Trophoblast cell (in vitro differentiated cells and primary cell): ENCODE data around the gene AUTS2.

Experiments used
- DNase-seq, 2 donors: peaks; one replicate each; pipeline ENCODE4 v3.0.0-alpha.2; 2016
- H2AFZ ChIP-seq: 2 replicates; pipeline ENCODE4 v1.6.1; 2013; ENCODE audit warnings: low read length, moderate library complexity, mild to moderate bottlenecking; ENCODE audit not compliant: insufficient read depth, poor library complexity
- H2AK5ac ChIP-seq: 2 replicates; pipeline ENCODE4 v1.6.1; 2013; ENCODE audit warnings: mild to moderate bottlenecking, low read length
- H2BK120ac ChIP-seq: 2 replicates; pipeline ENCODE4 v1.6.1; 2013; ENCODE audit warnings: low read length, mild to moderate bottlenecking, moderate library complexity; ENCODE audit not compliant: insufficient read depth, poor library complexity
- H2BK12ac ChIP-seq: 2 replicates; pipeline ENCODE4 v1.6.1; 2013; ENCODE audit warnings: mild to moderate bottlenecking, low read length, moderate library complexity
- H2BK5ac ChIP-seq: 2 replicates; pipeline ENCODE4 v1.6.1; 2013; ENCODE audit warnings: low read length, low read depth, moderate library complexity, mild to moderate bottlenecking; ENCODE audit not compliant: poor library complexity
- H3K14ac ChIP-seq: 2 replicates; pipeline ENCODE4 v1.6.1; 2013; ENCODE audit warnings: mild to moderate bottlenecking, low read length
- H3K18ac ChIP-seq: 2 replicates; pipeline ENCODE4 v1.6.1; 2013; ENCODE audit warnings: mild to moderate bottlenecking, low read length
- H3K23ac ChIP-seq: 2 replicates; pipeline ENCODE4 v1.6.1; 2013; ENCODE audit warnings: low read length
- H3K27ac ChIP-seq: 2 replicates; pipeline ENCODE4 v1.5.1; 2013; ENCODE audit warnings: low read depth, mild to moderate bottlenecking, inconsistent platforms, low read length, moderate library complexity
- H3K27me3 ChIP-seq: 2 replicates; pipeline ENCODE4 v1.6.1; 2013; ENCODE audit warnings: inconsistent platforms, mild to moderate bottlenecking, low read length, moderate library complexity; ENCODE audit not compliant: insufficient read depth
- H3K36me3 ChIP-seq, 2 experiments: 1 replicate in 1 of 2; 2 replicates in 1 of 2; pipeline ENCODE4 v1.6.1; 2013; ENCODE audit warnings: low read length in 2 of 2, mild to moderate bottlenecking in 2 of 2, moderate library complexity in 1 of 2; ENCODE audit not compliant: insufficient read depth in 2 of 2, control insufficient read depth in 1 of 2
- H3K4ac ChIP-seq: 2 replicates; pipeline ENCODE4 v1.6.1; 2013; ENCODE audit warnings: low read depth, mild to moderate bottlenecking, low read length, moderate library complexity
- H3K4me1 ChIP-seq, 2 experiments: 1 replicate in 1 of 2; 2 replicates in 1 of 2; pipeline ENCODE4 v1.6.1; 2013; ENCODE audit warnings: low read length in 2 of 2, mild to moderate bottlenecking in 2 of 2, moderate library complexity in 1 of 2; ENCODE audit not compliant: insufficient read depth in 2 of 2, control insufficient read depth in 1 of 2
- H3K4me2 ChIP-seq: 2 replicates; pipeline ENCODE4 v1.6.1; 2013; ENCODE audit warnings: inconsistent platforms, mild to moderate bottlenecking, low read length, moderate library complexity
- H3K4me3 ChIP-seq: 2 replicates; pipeline ENCODE4 v1.5.1; 2013; ENCODE audit warnings: mild to moderate bottlenecking, low read depth, low read length, inconsistent platforms
- H3K79me1 ChIP-seq: one replicate; pipeline ENCODE4 v1.6.1; 2013; ENCODE audit warnings: low read length
- H3K79me2 ChIP-seq: 2 replicates; pipeline ENCODE4 v1.6.1; 2013; ENCODE audit warnings: low read length, mild to moderate bottlenecking; ENCODE audit not compliant: control insufficient read depth, insufficient read depth, poor library complexity
- H3K9ac ChIP-seq: 2 replicates; pipeline ENCODE4 v1.6.1; 2013; ENCODE audit warnings: mild to moderate bottlenecking, low read length
- H3K9me3 ChIP-seq: 2 replicates; pipeline ENCODE4 v1.6.1; 2013; ENCODE audit warnings: low read depth, mild to moderate bottlenecking, control low read depth, inconsistent platforms, low read length; ENCODE audit not compliant: insufficient read depth
- H4K12ac ChIP-seq: 2 replicates; pipeline ENCODE4 v1.6.1; 2013; ENCODE audit warnings: low read depth, mild to moderate bottlenecking, low read length, moderate library complexity
- H4K8ac ChIP-seq: 2 replicates; pipeline ENCODE4 v1.6.1; 2013; ENCODE audit warnings: low read depth, mild to moderate bottlenecking, low read length, moderate library complexity
- H4K91ac ChIP-seq: one replicate; pipeline ENCODE4 v1.6.1; 2013; ENCODE audit warnings: low read depth, mild to moderate bottlenecking, low read length, moderate library complexity
- WGBS: extraction: QIAGEN DNeasy Blood & Tissue Kit; methylation state at CpG from one replicate; pipeline ENCODE4 v1.1.7; 2013; ENCODE audit warnings: missing lambda C conversion rate; ENCODE audit not compliant: insufficient read length, insufficient coverage; ENCODE audit errors: extremely low coverage; 5-methylcytosine and 5-hydroxymethylcytosine counted together

Gene AUTS2

GRCh38 chr7:70053421-70053820, 455.1 kb downstream of the AUTS2 start:
- Histone ChIP-seq H2BK5ac (no peak overlapping the region), H3K4ac (no peak overlapping the region), H3K27ac (no peak overlapping the region), H3K4me3 (no peak overlapping the region), H3K18ac (no peak overlapping the region), H3K9ac (no peak overlapping the region), H2BK120ac (no peak overlapping the region), H4K91ac (no peak overlapping the region), H3K4me2 (no peak overlapping the region), H3K4me1 (no peaks in the 10 kb centered on the region), H2AK5ac (no peak overlapping the region), H3K23ac (no peak overlapping the region), H2AFZ (no peak overlapping the region), H3K27me3 (no peaks in the 10 kb centered on the region), H2BK12ac (no peak overlapping the region), H4K12ac (no peak overlapping the region), H3K79me2 (no peaks in the 10 kb centered on the region), H4K8ac (no peak overlapping the region), H3K36me3 (no peaks in the 10 kb centered on the region), H3K14ac (no peak overlapping the region), H3K79me1 (no peaks in the 10 kb centered on the region), H3K9me3 (no peaks in the 10 kb centered on the region)
- DNase-seq, result no peak
- no CpG with 5 or more reads among the region's 2 CpGs for WGBS

GRCh38 chr7:70053989-70054388, 455.7 kb downstream of the AUTS2 start:
- no peaks in the 10 kb centered on the region for H3K9me3 ChIP-seq
- H3K4me2 ChIP-seq, result no peak overlapping the region
- no peak overlapping the region for H3K4ac ChIP-seq
- no peaks in the 10 kb centered on the region for H3K79me2 ChIP-seq
- no peak overlapping the region for H2BK120ac ChIP-seq
- H3K14ac ChIP-seq, result no peak overlapping the region
- H3K9ac ChIP-seq, result no peak overlapping the region
- no peak overlapping the region for H4K91ac ChIP-seq
- no peak overlapping the region for H3K4me3 ChIP-seq
- H3K18ac ChIP-seq, result no peak overlapping the region
- H2AK5ac ChIP-seq, result no peak overlapping the region
- H3K36me3 ChIP-seq, result no peaks in the 10 kb centered on the region
- no peak overlapping the region for H4K8ac ChIP-seq
- H2AFZ ChIP-seq, result no peak overlapping the region
- H3K4me1 ChIP-seq, result no peaks in the 10 kb centered on the region
- no peaks in the 10 kb centered on the region for H3K27me3 ChIP-seq
- no peak overlapping the region for H4K12ac ChIP-seq
- no peaks in the 10 kb centered on the region for H3K79me1 ChIP-seq
- H2BK12ac ChIP-seq, result no peak overlapping the region
- no peak overlapping the region for H2BK5ac ChIP-seq
- WGBS, result no CpG with 5 or more reads among the region's 1 CpG
- no peak overlapping the region for H3K27ac ChIP-seq
- no peak overlapping the region for H3K23ac ChIP-seq
- no peak for DNase-seq

GRCh38 chr7:70056363-70056762, 458.1 kb downstream of the AUTS2 start:
- Histone ChIP-seq H3K18ac (no peak overlapping the region), H3K36me3 (no peaks in the 10 kb centered on the region), H3K4ac (no peak overlapping the region), H2AK5ac (no peak overlapping the region), H3K79me1 (no peaks in the 10 kb centered on the region), H3K4me2 (no peak overlapping the region), H3K9ac (no peak overlapping the region), H4K12ac (no peak overlapping the region), H3K9me3 (no peaks in the 10 kb centered on the region), H3K27ac (no peak overlapping the region), H3K4me1 (peaks cover 2 to 4% of the 10 kb centered on the region in 2 experiments), H3K14ac (no peak overlapping the region), H3K4me3 (no peak overlapping the region), H2BK12ac (no peak overlapping the region), H3K23ac (no peak overlapping the region), H2BK120ac (no peak overlapping the region), H3K27me3 (no peaks in the 10 kb centered on the region), H2AFZ (no peak overlapping the region), H2BK5ac (no peak overlapping the region), H3K79me2 (no peaks in the 10 kb centered on the region), H4K91ac (no peak overlapping the region), H4K8ac (no peak overlapping the region)
- WGBS, result no CpG with 5 or more reads among the region's 1 CpG
- DNase-seq, result no peak

GRCh38 chr7:70060298-70061068, 462.2 kb downstream of the AUTS2 start:
- Histone ChIP-seq H4K12ac (no peak overlapping the region), H3K36me3 (no peaks in the 10 kb centered on the region), H2BK12ac (no peak overlapping the region), H3K23ac (no peak overlapping the region), H3K9me3 (no peaks in the 10 kb centered on the region), H2BK5ac (no peak overlapping the region), H3K27me3 (no peaks in the 10 kb centered on the region), H3K79me1 (no peaks in the 10 kb centered on the region), H2AFZ (no peak overlapping the region), H3K18ac (no peak overlapping the region), H3K4me2 (no peak overlapping the region), H4K8ac (no peak overlapping the region), H3K4ac (no peak overlapping the region), H3K4me3 (no peak overlapping the region), H3K4me1 (peaks cover 4 to 6% of the 10 kb centered on the region in 2 experiments), H3K14ac (no peak overlapping the region), H2AK5ac (no peak overlapping the region), H4K91ac (no peak overlapping the region), H3K27ac (no peak overlapping the region), H3K79me2 (no peaks in the 10 kb centered on the region), H3K9ac (no peak overlapping the region), H2BK120ac (no peak overlapping the region)
- DNase-seq, result no peak
- whole genome bisulfite sequencing, result no CpG with 5 or more reads among the region's 6 CpGs
